NCI-H128 (cell line): ENCODE data around the gene ZFHX3.

Experiments used
- DNase-seq: peaks from one replicate; lab custom pipeline; 2025; ENCODE audit not compliant: unreplicated experiment; lab: John Stamatoyannopoulos, UW

The ZFHX3 gene

GRCh38 chr16:72857834-72858664 is 189.9 kb downstream of the ZFHX3 start:
- DNase-seq, result no peak

GRCh38 chr16:72856797-72857196 is 191.1 kb downstream of the ZFHX3 start:
- DNase-seq, result no peak

GRCh38 chr16:72854267-72854959 is 193.5 kb downstream of the ZFHX3 start:
- DNase-seq, result no peak

GRCh38 chr16:72853575-72854266 is 194.2 kb downstream of the ZFHX3 start:
- no peak for DNase-seq

- DNase-seq, result no peak
These were observed 195.5 kb downstream of the ZFHX3 start for GRCh38 chr16:72852421-72852820.

- no peak for DNase-seq
These were observed 197.1 kb downstream of the ZFHX3 start for GRCh38 chr16:72850853-72851252.

- DNase-seq, result no peak
These were observed 197.9 kb downstream of the ZFHX3 start for GRCh38 chr16:72850021-72850420.

- peak; percentile 9 for DNase-seq
These were observed 198.9 kb downstream of the ZFHX3 start for GRCh38 chr16:72848759-72849664.

- DNase-seq, result no peak
These were observed 199.9 kb downstream of the ZFHX3 start for GRCh38 chr16:72848028-72848400.

- no peak for DNase-seq
These were observed 200.5 kb downstream of the ZFHX3 start for GRCh38 chr16:72847187-72848027.

GRCh38 chr16:72846594-72846993 is 201.3 kb downstream of the ZFHX3 start:
- no peak for DNase-seq

GRCh38 chr16:72845322-72846020 is 202.5 kb downstream of the ZFHX3 start:
- DNase-seq, result no peak

- DNase-seq, result no peak
These were observed 203.6 kb downstream of the ZFHX3 start for GRCh38 chr16:72844225-72844920.

- DNase-seq, result no peak
These were observed 206.4 kb downstream of the ZFHX3 start for GRCh38 chr16:72841506-72841905.

GRCh38 chr16:72840631-72841381 is 207.1 kb downstream of the ZFHX3 start:
- no peak for DNase-seq

- DNase-seq, result no peak
These were observed 209.0 kb downstream of the ZFHX3 start for GRCh38 chr16:72838951-72839350.

GRCh38 chr16:72838586-72838910 is 209.4 kb downstream of the ZFHX3 start:
- no peak for DNase-seq
